Measurements from ENCODE around the gene LYZL1.
"Not testable (repeated sequence)": the region's sequence is repeated elsewhere in the genome, so short reads cannot be mapped to it uniquely, and the experiment has no call there.

Gene LYZL1

DNA sequence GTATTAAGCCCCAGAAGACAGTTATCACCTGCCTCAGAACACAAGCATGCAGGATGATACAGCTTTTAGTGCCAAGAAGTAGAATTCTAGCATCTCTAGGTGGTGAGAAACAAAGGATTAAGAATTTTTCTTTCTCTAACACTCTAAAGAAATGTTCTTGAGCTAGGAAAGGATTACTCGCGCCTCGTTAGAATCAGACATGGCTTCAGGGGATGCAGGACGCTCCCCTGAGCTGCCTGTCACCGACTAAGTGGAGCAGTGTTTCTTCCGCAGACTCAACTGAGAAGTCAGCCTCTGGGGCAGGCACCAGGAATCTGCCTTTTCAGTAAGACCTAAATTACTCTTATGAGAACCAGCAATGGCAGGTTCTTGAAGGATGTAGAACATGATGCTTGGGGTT lies at the start of gene LYZL1:
TSS of gene LYZL1 (plus strand) at position 165 of the 400 bp plus-strand sequence. CDS start 2,798 bp downstream, outside the sequence.
- H3K4me3 ChIP-seq (ENCODE audit: low read depth, low read length); DNase-seq (ENCODE audit: low read depth): not testable (repeated sequence)

DNA sequence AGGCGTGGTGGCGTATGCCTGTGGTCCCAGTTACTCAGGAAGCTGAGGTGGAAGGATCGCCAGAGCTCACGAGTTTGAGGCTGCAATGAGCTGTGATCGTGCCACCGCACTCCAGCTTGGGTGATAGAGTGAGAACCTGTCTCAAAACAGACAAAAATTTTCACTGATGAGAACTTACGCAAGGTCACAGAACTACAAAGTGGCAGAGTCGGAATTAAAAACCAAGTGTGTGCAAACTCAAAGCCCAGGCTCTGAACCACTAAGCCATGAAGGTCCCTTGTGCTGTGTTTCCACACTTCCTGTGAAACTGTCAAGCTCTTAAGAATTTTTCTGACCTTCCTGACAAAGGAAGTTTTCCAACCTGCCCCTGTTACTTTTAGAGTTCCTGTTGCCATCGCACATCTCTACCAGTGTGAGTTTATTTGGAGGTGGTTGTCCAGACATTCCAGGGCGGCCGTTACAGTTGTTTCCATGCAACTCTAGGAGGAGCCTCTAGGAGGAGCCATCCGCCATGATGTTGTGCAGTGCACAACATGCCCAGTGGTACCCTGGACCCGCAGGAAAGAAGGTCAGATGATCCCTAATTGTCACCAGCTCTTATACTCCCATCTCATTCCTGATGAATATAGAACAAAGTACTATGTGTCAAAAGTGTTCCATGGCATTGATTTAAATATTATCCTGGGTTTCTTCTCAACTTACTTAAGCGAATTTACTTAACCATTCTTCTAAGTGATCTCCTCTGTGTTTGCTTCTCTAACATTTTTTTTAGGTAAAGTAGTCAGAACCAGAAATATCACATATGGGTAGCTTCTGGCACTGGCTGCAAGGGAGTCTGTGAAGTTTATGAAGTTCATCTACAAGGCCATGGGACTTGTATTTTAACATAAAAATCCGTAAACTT lies 49.0 kb upstream of the LYZL1 start:
- DNase-seq (ENCODE audit: low read depth) = no peak
- H3K4me3 ChIP-seq (ENCODE audit: low read depth, low read length) = no peak overlapping the region

- DNase-seq (ENCODE audit: low read depth) = no peak
- no peak overlapping the region for H3K4me3 ChIP-seq (ENCODE audit: low read depth, low read length)
Measured at GRCh38 chr10:29240986-29241660, 47.7 kb upstream of the LYZL1 start.

DNA sequence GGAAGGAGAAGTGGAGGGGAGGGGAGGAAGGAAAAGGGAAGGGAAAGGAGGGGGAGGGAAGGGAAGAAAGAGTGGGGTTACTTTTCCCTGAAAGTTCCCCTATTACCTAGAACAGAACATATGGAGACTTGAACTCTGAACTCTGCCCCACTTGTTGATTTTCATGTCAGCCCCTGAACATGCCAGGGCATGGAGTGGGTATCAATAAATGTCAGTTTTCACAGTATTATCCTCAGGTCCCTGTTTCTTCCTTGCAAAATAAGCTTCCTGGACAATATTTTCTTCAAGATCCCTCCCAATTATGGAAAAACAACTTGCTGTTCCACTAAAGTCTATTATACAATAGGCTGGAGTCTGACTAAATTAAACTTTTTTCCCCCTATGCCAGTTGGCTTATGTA lies 46.9 kb upstream of the LYZL1 start:
- DNase-seq (ENCODE audit: low read depth) = no peak
- no peak overlapping the region for H3K4me3 ChIP-seq (ENCODE audit: low read depth, low read length)

- DNase-seq (ENCODE audit: low read depth) = no peak
Measured at GRCh38 chr10:29243066-29243465, 45.8 kb upstream of the LYZL1 start.

DNA sequence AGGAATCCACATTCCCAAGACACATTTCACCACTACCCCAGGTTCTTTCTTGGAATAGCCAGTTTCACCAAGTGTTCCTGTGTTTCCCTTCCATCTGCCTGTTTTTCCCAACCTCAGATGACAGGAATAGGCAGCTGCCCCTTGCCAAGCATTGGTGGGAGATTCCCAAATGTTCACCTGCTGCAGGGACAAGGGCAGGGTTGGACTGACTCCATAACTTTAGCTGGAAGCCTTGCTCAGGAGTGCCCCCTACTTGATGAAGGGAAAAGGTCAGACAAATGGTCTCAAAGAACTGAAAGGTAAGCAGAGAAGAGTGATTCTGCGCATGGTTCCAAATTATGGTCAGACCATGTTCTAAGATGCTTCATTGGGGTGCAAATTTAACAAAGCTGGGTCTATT lies 45.1 kb upstream of the LYZL1 start:
- no peak for DNase-seq (ENCODE audit: low read depth)
- no peak overlapping the region for H3K4me3 ChIP-seq (ENCODE audit: low read depth, low read length)

More at GRCh38 chr10:29243066-29243465, 45.8 kb upstream of the LYZL1 start:
- H3K4me3 ChIP-seq (ENCODE audit: low read depth, low read length) = no peak overlapping the region

- no peak overlapping the region for H3K4me3 ChIP-seq (ENCODE audit: low read depth, low read length)
- no peak for DNase-seq (ENCODE audit: low read depth)
Measured at GRCh38 chr10:29244978-29245377, 43.9 kb upstream of the LYZL1 start.

DNA sequence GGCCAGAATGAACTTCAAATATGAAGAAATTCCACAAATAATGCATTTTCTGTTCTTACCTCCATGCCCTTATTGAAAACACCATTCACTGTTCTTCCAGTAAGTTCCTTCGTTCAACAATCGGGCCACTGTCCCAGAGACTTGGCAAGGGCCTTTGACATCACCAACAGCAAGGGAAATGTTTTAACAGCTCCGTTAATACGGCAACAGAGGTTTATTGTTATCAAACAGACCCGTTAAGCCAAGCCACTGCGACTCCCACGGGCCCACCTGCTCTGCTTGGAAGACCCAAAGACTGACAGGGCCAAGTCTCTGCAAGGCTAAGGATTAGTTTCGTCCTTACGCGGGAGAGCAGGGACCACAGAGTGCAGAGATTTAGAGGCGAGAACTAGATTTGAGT lies 43.4 kb upstream of the LYZL1 start:
- no peak overlapping the region for H3K4me3 ChIP-seq (ENCODE audit: low read depth, low read length)
- DNase-seq (ENCODE audit: low read depth) = no peak

GRCh38 chr10:29246449-29246848 lies 42.4 kb upstream of the LYZL1 start:
- DNase-seq (ENCODE audit: low read depth) = no peak
- H3K4me3 ChIP-seq (ENCODE audit: low read depth, low read length) = no peak overlapping the region

- no peak for DNase-seq (ENCODE audit: low read depth)
- H3K4me3 ChIP-seq (ENCODE audit: low read depth, low read length) = no peak overlapping the region
Measured at GRCh38 chr10:29248158-29248557, 40.7 kb upstream of the LYZL1 start.

- no peak for DNase-seq (ENCODE audit: low read depth)
Measured at GRCh38 chr10:29249018-29249417, 39.9 kb upstream of the LYZL1 start.

GRCh38 chr10:29250066-29250465 lies 38.8 kb upstream of the LYZL1 start:
- no peak overlapping the region for H3K4me3 ChIP-seq (ENCODE audit: low read depth, low read length)
- no peak for DNase-seq (ENCODE audit: low read depth)

More at GRCh38 chr10:29249018-29249417, 39.9 kb upstream of the LYZL1 start:
- H3K4me3 ChIP-seq (ENCODE audit: low read depth, low read length) = no peak overlapping the region

DNA sequence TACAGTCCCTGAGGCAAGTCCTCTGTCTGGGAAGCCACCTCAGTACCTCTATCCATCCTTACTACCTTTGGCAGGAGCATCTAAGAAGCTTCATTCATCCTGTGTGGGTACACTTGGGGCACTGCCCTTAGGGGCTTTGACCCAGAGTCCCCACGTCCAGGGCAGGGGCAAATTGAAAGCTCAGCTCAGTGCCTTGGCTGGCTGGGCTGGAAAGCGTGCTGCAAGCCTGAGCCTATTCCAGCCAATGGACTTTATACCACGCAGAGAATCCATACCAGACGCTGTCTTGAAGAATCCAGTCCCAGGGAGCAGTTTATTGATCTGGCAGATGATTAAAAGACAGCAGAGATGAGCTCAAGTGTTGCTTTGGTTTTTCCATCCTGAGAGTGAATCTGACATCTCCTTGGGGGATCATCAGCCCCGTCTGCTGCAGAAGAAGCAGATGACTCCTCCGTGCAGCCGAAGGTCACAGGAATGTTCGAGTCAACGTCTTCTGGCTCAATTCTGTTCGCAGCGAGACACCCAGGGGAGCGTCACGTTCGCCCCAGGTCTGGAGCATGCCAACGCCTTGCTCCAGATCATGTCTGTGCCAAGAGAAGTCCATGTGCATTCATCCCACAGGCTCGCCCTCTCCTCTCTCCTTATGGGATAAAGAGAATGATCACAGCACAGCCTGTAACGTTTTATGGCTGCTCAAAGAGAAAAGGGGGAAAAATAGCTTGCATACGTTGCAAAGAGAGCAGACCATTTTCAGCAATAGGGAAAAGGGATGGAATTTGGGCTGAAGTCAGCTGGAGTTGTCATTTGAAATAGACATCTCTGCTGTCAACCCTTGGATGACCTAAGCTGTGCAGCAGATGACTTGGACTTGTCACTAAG lies 35.8 kb upstream of the LYZL1 start:
- no peak overlapping the region for H3K4me3 ChIP-seq (ENCODE audit: low read depth, low read length)
- peak; percentile 49 for DNase-seq (ENCODE audit: low read depth)

GRCh38 chr10:29253690-29254029 lies 35.2 kb upstream of the LYZL1 start:
- DNase-seq (ENCODE audit: low read depth) = no peak
- no peak overlapping the region for H3K4me3 ChIP-seq (ENCODE audit: low read depth, low read length)

- no peak for DNase-seq (ENCODE audit: low read depth)
- no peak overlapping the region for H3K4me3 ChIP-seq (ENCODE audit: low read depth, low read length)
Measured at GRCh38 chr10:29254123-29255046, 34.5 kb upstream of the LYZL1 start.

DNA sequence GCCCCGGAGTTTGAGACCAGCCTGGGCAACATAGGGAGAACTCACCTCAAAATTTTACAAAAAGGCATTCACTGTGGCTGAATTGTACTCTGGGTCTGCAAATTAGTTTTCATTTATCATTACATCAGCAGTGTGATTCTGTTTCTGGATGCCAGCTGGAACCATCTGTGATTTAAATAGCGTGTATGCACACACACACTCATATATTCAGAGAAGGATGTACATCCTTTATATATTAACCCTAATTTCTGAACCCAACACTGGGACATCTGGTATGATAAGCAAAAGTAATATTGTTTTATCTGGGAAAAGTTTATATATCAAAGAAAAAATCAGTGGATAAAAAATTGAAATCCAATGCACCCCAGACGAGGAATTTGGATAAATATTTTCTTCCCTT lies 33.8 kb upstream of the LYZL1 start:
- no peak overlapping the region for H3K4me3 ChIP-seq (ENCODE audit: low read depth, low read length)
- no peak for DNase-seq (ENCODE audit: low read depth)

DNA sequence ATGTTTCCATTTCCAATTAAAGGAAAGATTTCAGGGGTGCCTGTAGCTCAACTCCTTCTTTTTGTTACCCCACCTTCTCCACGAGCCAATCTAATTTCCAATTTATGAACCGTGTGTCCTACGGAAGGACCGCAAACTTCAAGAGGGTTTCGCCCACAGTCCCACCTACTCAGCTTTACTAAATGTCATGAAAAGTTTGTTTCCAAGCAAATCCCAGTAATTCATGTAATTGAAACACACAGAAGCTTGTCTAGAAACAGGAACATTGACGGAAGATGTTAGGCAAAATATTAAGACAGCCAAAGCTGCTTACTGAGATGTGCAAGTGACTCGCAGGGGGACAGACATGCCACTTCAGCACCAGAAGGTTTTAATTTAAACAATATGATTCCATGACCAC lies 32.9 kb upstream of the LYZL1 start:
- no peak overlapping the region for H3K4me3 ChIP-seq (ENCODE audit: low read depth, low read length)
- DNase-seq (ENCODE audit: low read depth) = no peak

DNA sequence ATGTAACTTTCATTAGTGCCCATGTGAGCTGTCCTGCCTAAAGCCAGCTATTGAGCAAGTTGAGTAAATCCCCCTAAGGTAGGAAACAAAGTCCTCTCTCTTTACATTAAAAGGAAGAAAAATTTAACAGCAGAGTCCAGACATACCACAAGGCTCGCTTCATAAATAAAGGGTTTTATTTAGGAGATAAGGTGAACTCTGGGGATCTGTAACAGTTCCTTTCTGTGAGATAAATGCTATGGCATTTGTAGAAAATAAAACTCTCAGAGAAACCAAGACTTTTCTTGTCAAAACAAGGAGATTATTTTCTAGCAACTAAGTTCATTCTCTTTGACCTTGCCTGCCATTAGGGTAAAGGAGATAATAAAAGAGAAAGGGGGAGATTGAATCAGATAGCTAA lies 32.3 kb upstream of the LYZL1 start:
- no peak overlapping the region for H3K4me3 ChIP-seq (ENCODE audit: low read depth, low read length)
- no peak for DNase-seq (ENCODE audit: low read depth)

All from skeletal muscle cell (primary cell).